Renal cortical epithelial cell (primary cell): ENCODE measurements around the gene ANKS1B. TPM values are rescaled to one million over a fixed set of nuclear protein-coding genes. Genes with fewer than 3 reads are reported as not detected.

Experiments
- DNase-seq: peaks from one replicate; pipeline ENCODE4 v3.0.0-alpha.2; 2011; ENCODE audit warnings: low read depth
- total RNA-seq: library from RNA; depleted of rRNA; stranded (reverse); fragments of >200 nt; gene quantifications from 2 replicates; pipeline ENCODE4 v1.2.3, GENCODE V29; 2014

The ANKS1B gene
- total RNA-seq, 1 donor from 2014 or later: 6.9 TPM

- DNase-seq: peak; percentile 99
Measured at GRCh38 chr12:99455350-99456035, 529.2 kb downstream of the ANKS1B start.

- peak; percentile 71 for DNase-seq
Measured at GRCh38 chr12:99454539-99455172, 530.1 kb downstream of the ANKS1B start.

- DNase-seq: peak; percentile 78
Measured at GRCh38 chr12:99453836-99454538, 530.7 kb downstream of the ANKS1B start.

GRCh38 chr12:99450036-99450630 is 534.6 kb downstream of the ANKS1B start:
- DNase-seq: peak; percentile 94

- peak; percentile 81 for DNase-seq
Measured at GRCh38 chr12:99444859-99445316, 539.8 kb downstream of the ANKS1B start.

GRCh38 chr12:99442758-99443157 is 542.0 kb downstream of the ANKS1B start:
- no peak for DNase-seq

GRCh38 chr12:99439399-99439798 is 545.3 kb downstream of the ANKS1B start:
- DNase-seq: no peak

- DNase-seq: peak; percentile 75
Measured at GRCh38 chr12:99436584-99436983, 548.2 kb downstream of the ANKS1B start.

- no peak for DNase-seq
Measured at GRCh38 chr12:99435095-99435791, 549.5 kb downstream of the ANKS1B start.

- DNase-seq: no peak
Measured at GRCh38 chr12:99433155-99433554, 551.6 kb downstream of the ANKS1B start.

- no peak for DNase-seq
Measured at GRCh38 chr12:99431203-99431602, 553.5 kb downstream of the ANKS1B start.

- peak; percentile 89 for DNase-seq
Measured at GRCh38 chr12:99427104-99427503, 557.6 kb downstream of the ANKS1B start.

- no peak for DNase-seq
Measured at GRCh38 chr12:99418379-99418778, 566.4 kb downstream of the ANKS1B start.

- no peak for DNase-seq
Measured at GRCh38 chr12:99413751-99414150, 571.0 kb downstream of the ANKS1B start.

- DNase-seq: no peak
Measured at GRCh38 chr12:99393763-99394162, 591.0 kb downstream of the ANKS1B start.

GRCh38 chr12:99392091-99392850 is 592.5 kb downstream of the ANKS1B start:
- DNase-seq: no peak

GRCh38 chr12:99390707-99391106 is 594.0 kb downstream of the ANKS1B start:
- DNase-seq: peak; percentile 8

- no peak for DNase-seq
Measured at GRCh38 chr12:99389751-99390150, 595.0 kb downstream of the ANKS1B start.

- no peak for DNase-seq
Measured at GRCh38 chr12:99388671-99389195, 596.0 kb downstream of the ANKS1B start.

GRCh38 chr12:99387661-99388060 is 597.1 kb downstream of the ANKS1B start:
- DNase-seq: peak; percentile 34

- peak; percentile 63 for DNase-seq
Measured at GRCh38 chr12:99386907-99387306, 597.8 kb downstream of the ANKS1B start.
